Measurements from ENCODE around the gene BZW1.

DNA sequence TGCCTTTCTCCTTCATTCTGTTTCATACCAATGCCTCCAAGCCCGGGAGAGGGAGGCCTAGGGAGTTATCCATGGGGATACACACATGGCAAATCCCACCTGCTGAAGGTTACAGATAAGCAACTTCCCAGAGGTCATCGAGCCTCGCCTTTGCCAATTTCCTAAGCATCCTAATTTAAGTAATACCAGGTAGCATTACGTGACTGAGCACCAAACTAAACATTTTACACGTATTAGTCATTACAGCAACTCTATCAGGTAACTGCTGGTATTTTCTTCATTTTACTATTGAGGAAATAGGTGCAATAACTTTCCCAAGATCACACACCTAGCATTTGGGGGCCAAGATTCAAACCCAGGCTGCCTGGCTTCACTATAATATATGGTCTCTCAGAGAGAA, 30.1 kb upstream of the BZW1 start:
- TF ChIP-seq EZH2 (IDR thresholded peaks at IDR 0.05; ENCODE audit: borderline replicate concordance, low read depth, low read length, severe bottlenecking) = no peak
- TF ChIP-seq, protein P1, sequence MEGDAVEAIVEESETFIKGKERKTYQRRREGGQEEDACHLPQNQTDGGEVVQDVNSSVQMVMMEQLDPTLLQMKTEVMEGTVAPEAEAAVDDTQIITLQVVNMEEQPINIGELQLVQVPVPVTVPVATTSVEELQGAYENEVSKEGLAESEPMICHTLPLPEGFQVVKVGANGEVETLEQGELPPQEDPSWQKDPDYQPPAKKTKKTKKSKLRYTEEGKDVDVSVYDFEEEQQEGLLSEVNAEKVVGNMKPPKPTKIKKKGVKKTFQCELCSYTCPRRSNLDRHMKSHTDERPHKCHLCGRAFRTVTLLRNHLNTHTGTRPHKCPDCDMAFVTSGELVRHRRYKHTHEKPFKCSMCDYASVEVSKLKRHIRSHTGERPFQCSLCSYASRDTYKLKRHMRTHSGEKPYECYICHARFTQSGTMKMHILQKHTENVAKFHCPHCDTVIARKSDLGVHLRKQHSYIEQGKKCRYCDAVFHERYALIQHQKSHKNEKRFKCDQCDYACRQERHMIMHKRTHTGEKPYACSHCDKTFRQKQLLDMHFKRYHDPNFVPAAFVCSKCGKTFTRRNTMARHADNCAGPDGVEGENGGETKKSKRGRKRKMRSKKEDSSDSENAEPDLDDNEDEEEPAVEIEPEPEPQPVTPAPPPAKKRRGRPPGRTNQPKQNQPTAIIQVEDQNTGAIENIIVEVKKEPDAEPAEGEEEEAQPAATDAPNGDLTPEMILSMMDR (IDR thresholded peaks at IDR 0.05; ENCODE audit: borderline replicate concordance, extremely low read depth, low read length, poor library complexity, severe bottlenecking) = no peak
